T-helper 17 cell (primary cell): ENCODE results near the gene ZNF804B. TPM values are rescaled to one million over a fixed set of nuclear protein-coding genes. Genes with fewer than 3 reads are reported as not detected.

ENCODE experiments used
- ATAC-seq: fragments of 150-1000 bp; cut with Tn5 transposase; 2 replicates; pipeline ENCODE4 v1.10.0; 2021; ENCODE audit warnings: mild to moderate bottlenecking, moderate library complexity
- DNase-seq, 3 donors: peaks; one replicate each; pipeline versions ENCODE4 v3.0.0 to v3.0.0-alpha.2; 2020 to 2021
- H3K9me3 ChIP-seq: one replicate; pipeline ENCODE4 v1.7.0; 2013; ENCODE audit warnings: low read length, mild to moderate bottlenecking; ENCODE audit not compliant: control insufficient read depth, poor library complexity, severe bottlenecking
- H3K27ac Mint-ChIP-seq: one replicate; pipeline ENCODE4 v1.8.0; 2022; ENCODE audit warnings: mild to moderate bottlenecking, moderate library complexity, mixed read lengths
- H3K27me3 Mint-ChIP-seq: one replicate; pipeline ENCODE4 v1.8.0; 2022; ENCODE audit warnings: mixed read lengths
- H3K36me3 Mint-ChIP-seq: one replicate; pipeline ENCODE4 v1.8.0; 2022; ENCODE audit warnings: low read depth, mixed read lengths
- H3K4me1 Mint-ChIP-seq: one replicate; pipeline ENCODE4 v1.8.0; 2022; ENCODE audit warnings: mild to moderate bottlenecking, mixed read lengths
- H3K4me3 Mint-ChIP-seq: one replicate; pipeline ENCODE4 v1.8.0; 2022; ENCODE audit warnings: mild to moderate bottlenecking, moderate library complexity, mixed read lengths
- total RNA-seq, 4 donors: library from RNA in 2 of 4; stranded (reverse) in 2 of 4; gene quantifications; one replicate each; pipeline ENCODE4 v1.2.3 and lab custom pipeline; 2022 to 2026

Gene ZNF804B
- total RNA-seq, 2 donors from 2014 or later = not detected

DNA sequence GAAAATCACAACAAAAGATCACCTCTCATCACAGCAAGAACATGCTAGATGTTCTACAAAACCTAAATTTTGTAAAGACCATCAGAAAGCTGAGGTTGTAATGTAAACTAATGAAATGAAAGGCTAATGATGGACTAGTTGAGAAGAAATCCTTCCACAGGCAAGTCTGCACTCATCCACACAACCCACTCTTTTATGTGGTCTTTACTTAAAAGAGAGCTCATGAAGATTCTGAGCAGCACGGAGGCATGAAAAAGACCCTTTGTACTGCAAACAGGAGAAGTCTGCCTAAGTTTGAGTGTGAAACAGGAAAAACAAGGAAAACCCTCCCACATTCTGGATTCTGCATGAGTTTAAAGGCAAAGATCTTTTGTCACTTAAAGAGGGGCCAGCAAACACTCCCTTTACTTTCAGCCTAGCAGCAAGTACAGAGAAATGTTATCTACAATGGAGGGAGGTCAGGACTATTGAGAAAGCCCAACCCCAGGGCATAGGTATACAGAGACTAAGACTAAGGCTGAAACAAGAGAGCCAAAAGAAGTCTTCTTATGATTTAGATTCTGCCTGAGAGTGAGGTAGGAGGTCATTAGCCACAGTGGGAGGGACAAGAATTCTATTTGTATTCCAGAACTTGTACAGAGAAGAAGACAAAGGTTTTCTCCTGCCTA lies 557.2 kb downstream of the ZNF804B start:
- Mint-ChIP-seq H3K4me1 (no peaks in the 10 kb centered on the region), H3K27ac (no peak overlapping the region), H3K4me3 (no peak overlapping the region), H3K27me3 (no peaks in the 10 kb centered on the region), H3K36me3 (no peaks in the 10 kb centered on the region)
- DNase-seq (no peak), ATAC-seq (no peak)
- no peaks in the 10 kb centered on the region for H3K9me3 ChIP-seq

DNA sequence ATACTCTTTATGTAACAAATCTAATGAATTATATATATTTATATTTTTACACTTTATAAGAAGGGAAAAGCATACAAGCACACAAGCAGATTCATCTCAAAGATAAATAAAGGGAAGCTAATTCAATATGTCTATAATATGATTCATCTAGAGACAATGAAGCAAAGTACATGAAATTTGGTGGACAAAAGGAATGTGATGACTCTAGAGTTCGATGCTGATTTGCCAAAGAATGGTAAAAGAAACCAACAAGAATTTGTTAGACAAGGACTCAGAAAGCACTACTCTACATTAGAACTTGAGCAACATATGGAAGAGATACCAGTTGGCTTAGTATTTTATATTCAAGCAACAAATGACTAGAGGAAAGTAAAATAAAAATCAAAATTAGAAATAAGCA lies 572.5 kb downstream of the ZNF804B start:
- no peak for DNase-seq
- H3K9me3 ChIP-seq = no peaks in the 10 kb centered on the region
- Mint-ChIP-seq H3K27ac (no peak overlapping the region), H3K4me1 (no peaks in the 10 kb centered on the region), H3K27me3 (no peaks in the 10 kb centered on the region), H3K4me3 (no peak overlapping the region), H3K36me3 (no peaks in the 10 kb centered on the region)
- no peak for ATAC-seq

DNA sequence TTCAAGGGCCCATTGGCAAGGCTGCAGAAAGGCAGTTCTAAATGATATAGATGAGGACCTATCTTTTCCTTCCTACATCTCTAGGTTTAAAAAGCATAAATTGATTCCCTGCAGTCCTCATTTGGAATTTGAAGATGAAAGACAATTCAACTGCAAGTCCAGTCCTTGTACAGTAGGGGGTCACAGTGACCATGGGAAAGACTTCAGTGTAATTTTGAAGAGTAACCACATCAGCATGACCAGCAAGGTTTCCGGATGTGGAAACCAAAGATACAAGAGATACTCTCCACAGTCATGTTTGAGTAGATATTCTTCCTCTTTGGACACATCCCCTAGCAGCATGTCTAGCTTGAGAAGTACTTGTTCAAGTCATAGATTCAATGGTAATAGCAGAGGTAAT lies 575.3 kb downstream of the ZNF804B start:
- H3K9me3 ChIP-seq = no peaks in the 10 kb centered on the region
- Mint-ChIP-seq H3K4me3 (no peak overlapping the region), H3K27me3 (no peaks in the 10 kb centered on the region), H3K36me3 (no peaks in the 10 kb centered on the region), H3K27ac (no peak overlapping the region), H3K4me1 (no peaks in the 10 kb centered on the region)
- ATAC-seq = no peak
- DNase-seq = no peak

DNA sequence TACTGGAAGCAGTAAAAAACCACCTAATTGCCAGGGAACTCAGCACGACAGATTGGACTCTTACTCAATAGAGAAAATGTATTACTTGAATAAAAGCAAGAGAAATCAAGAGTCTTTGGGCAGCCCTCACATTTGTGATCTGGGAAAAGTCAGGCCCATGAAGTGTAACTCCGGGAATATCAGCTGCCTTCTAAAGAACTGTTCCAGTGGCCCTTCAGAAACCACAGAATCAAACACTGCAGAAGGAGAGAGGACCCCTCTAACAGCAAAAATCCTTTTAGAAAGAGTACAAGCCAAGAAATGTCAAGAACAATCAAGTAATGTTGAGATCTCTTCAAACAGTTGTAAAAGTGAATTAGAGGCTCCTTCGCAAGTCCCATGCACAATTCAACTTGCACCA lies 576.0 kb downstream of the ZNF804B start:
- Mint-ChIP-seq H3K4me3 (no peak overlapping the region), H3K4me1 (no peaks in the 10 kb centered on the region), H3K36me3 (no peaks in the 10 kb centered on the region), H3K27ac (no peak overlapping the region), H3K27me3 (no peaks in the 10 kb centered on the region)
- DNase-seq (no peak), ATAC-seq (no peak)
- no peaks in the 10 kb centered on the region for H3K9me3 ChIP-seq

DNA sequence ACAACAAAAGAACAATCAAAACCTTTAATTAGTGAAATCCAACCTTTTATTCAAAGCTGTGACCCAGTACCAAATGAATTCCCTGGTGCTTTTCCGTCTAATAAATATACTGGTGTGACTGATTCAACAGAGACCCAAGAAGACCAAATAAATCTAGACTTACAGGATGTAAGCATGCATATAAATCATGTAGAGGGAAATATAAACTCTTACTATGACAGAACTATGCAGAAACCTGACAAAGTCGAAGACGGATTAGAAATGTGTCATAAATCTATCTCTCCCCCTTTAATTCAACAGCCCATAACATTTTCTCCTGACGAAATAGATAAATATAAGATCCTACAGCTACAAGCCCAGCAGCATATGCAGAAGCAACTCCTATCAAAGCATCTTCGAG lies 576.6 kb downstream of the ZNF804B start:
- H3K27me3 Mint-ChIP-seq = no peaks in the 10 kb centered on the region
- H3K4me3 Mint-ChIP-seq = no peak overlapping the region
- H3K27ac Mint-ChIP-seq = no peak overlapping the region
- no peak for DNase-seq
- H3K9me3 ChIP-seq = no peaks in the 10 kb centered on the region
- H3K36me3 Mint-ChIP-seq = no peaks in the 10 kb centered on the region
- no peak for ATAC-seq
- H3K4me1 Mint-ChIP-seq = no peaks in the 10 kb centered on the region

DNA sequence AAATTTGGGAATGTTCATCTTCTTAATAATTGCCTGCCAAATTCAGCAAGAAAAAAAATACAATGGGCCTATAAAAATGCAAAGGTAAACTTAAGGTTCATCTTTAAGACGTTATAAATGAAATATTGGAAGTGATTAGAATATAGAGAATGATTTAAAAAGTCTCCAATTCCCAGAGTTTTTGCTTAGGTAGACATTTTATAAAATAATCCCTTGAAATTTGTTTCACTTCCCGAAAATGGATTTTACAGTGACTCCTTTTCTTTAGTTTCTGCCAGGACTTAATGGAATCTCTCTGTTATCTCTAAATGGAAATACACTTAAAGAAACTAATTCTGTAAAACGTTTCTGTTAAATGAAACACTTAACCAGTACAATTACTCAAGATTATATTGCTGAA lies 580.2 kb downstream of the ZNF804B start:
- DNase-seq (no peak), ATAC-seq (no peak)
- no peaks in the 10 kb centered on the region for H3K36me3 Mint-ChIP-seq
- no peaks in the 10 kb centered on the region for H3K9me3 ChIP-seq
- no peaks in the 10 kb centered on the region for H3K4me1 Mint-ChIP-seq
- H3K4me3 Mint-ChIP-seq = no peak overlapping the region
- no peaks in the 10 kb centered on the region for H3K27me3 Mint-ChIP-seq
- H3K27ac Mint-ChIP-seq = no peak overlapping the region

DNA sequence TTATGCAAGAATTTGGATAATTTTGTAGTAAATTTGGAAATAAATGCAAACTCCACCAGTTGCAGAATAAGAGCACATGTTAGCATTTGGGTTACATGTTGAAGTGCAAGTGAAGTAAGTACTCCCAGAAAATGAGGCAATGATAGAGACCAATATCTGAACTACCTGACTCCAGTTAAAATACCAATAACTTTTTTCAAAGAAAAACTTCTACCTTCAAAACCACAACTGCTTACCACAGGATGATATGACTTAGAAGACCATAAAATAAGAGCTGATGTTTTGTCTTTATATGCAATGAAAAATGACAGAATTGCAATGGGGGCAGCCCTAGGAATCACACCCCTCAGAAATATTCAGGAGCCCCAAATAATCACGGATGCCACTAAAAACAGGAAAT lies 597.6 kb downstream of the ZNF804B start:
- no peaks in the 10 kb centered on the region for H3K9me3 ChIP-seq
- Mint-ChIP-seq H3K4me3 (no peak overlapping the region), H3K36me3 (no peaks in the 10 kb centered on the region), H3K27me3 (no peaks in the 10 kb centered on the region), H3K4me1 (no peaks in the 10 kb centered on the region), H3K27ac (no peak overlapping the region)
- DNase-seq (no peak), ATAC-seq (no peak)

DNA sequence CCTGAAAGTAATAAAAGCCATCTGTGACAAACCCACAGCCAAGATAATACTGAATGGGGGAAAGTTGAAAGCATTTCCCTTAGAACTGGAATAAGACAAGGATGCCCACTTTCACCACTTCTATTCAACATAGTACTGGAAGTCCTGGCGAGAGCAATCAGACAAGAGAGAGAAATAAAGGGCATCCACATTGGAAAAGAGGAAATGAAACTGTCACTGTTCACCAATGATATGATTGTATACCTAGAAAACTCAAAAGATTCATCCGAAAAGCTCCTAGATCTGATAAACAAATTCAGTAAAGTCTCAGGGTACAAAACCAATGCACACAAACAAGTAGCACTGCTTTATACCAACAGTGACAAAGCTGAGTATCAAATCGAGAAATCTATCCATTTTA lies 617.7 kb downstream of the ZNF804B start:
- no peaks in the 10 kb centered on the region for H3K27me3 Mint-ChIP-seq
- no peak for DNase-seq
- no peak overlapping the region for H3K4me3 Mint-ChIP-seq
- no peaks in the 10 kb centered on the region for H3K9me3 ChIP-seq
- H3K36me3 Mint-ChIP-seq = no peaks in the 10 kb centered on the region
- H3K4me1 Mint-ChIP-seq = no peaks in the 10 kb centered on the region
- no peak for ATAC-seq
- H3K27ac Mint-ChIP-seq = no peak overlapping the region

DNA sequence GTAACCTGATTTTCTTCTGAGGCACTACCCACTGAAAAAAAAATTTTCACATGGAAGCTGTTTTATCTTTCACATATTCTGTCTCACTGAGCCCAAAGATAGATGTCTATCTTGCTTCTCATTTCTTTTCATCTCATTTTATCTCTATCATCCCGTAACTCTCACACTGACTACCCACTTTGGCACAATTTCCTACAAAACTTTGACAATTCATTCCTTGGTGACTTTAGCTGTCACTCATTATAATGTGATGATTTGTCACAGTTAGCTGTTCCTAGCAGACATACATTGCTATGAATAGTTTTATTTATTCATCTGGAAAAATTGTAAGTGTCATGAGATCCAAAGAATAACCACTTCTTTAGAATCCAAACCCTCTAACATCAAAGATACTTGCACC lies 625.9 kb downstream of the ZNF804B start:
- DNase-seq = no peak
- Mint-ChIP-seq H3K27ac (no peak overlapping the region), H3K27me3 (no peaks in the 10 kb centered on the region), H3K4me1 (no peaks in the 10 kb centered on the region), H3K4me3 (no peak overlapping the region), H3K36me3 (no peaks in the 10 kb centered on the region)
- no peak for ATAC-seq
- no peaks in the 10 kb centered on the region for H3K9me3 ChIP-seq

Other genes starting within 250 kb of the ZNF804B start
- gene TEX47, start 36.0 kb downstream of the ZNF804B start, total RNA-seq = not detected